Muscle layer of duodenum (tissue), 2 donors: ENCODE measurements around the gene PTTG1.

Source experiments
- H3K27ac ChIP-seq: one replicate; pipeline ENCODE4 v1.7.0; 2013; ENCODE audit warnings: mild to moderate bottlenecking, low read length
- H3K27me3 ChIP-seq: one replicate; pipeline ENCODE4 v1.7.0; 2013; ENCODE audit warnings: low read depth, mild to moderate bottlenecking, control low read depth, low read length
- H3K36me3 ChIP-seq, 2 donors: one replicate each; pipeline ENCODE4 v1.7.0; 2013; ENCODE audit warnings: low read length in 2 of 2, control low read depth in 1 of 2, mild to moderate bottlenecking in 1 of 2; ENCODE audit not compliant: insufficient read depth in 2 of 2, control insufficient read depth in 1 of 2
- H3K4me1 ChIP-seq, 2 donors: one replicate each; pipeline ENCODE4 v1.7.0; 2013; ENCODE audit warnings: low read length in 2 of 2, mild to moderate bottlenecking in 2 of 2, control low read depth in 1 of 2, moderate library complexity in 1 of 2; ENCODE audit not compliant: insufficient read depth in 2 of 2, control insufficient read depth in 1 of 2
- H3K4me3 ChIP-seq, 2 donors: one replicate each; pipeline ENCODE4 v1.7.0; 2013; ENCODE audit warnings: low read length in 2 of 2, low read depth in 1 of 2, mild to moderate bottlenecking in 1 of 2
- H3K9me3 ChIP-seq, 2 donors: one replicate each; pipeline ENCODE4 v1.7.0; 2013; ENCODE audit warnings: low read length in 2 of 2, control low read depth in 1 of 2, mild to moderate bottlenecking in 1 of 2; ENCODE audit not compliant: control insufficient read depth in 1 of 2
- donor health status: healthy.

PTTG1 gene

GRCh38 chr5:160467555-160468362, 46.1 kb downstream of the PTTG1 start:
- Histone ChIP-seq H3K4me3 (peak overlapping the region; percentile 46 to 62), H3K4me1 (peaks cover 18 to 35% of the 10 kb centered on the region in 2 donors), H3K36me3 (no peaks in the 10 kb centered on the region), H3K27me3 (no peaks in the 10 kb centered on the region), H3K9me3 (no peaks in the 10 kb centered on the region), H3K27ac (peak overlapping the region; percentile 41)

- H3K36me3 ChIP-seq, result no peaks in the 10 kb centered on the region
- peaks cover 18 to 35% of the 10 kb centered on the region in 2 donors for H3K4me1 ChIP-seq
- H3K27me3 ChIP-seq, result no peaks in the 10 kb centered on the region
- peak overlapping the region; percentile 41 for H3K27ac ChIP-seq
- peak overlapping the region; percentile 46 to 62 for H3K4me3 ChIP-seq
- H3K9me3 ChIP-seq, result no peaks in the 10 kb centered on the region
These were observed 46.8 kb downstream of the PTTG1 start for GRCh38 chr5:160468363-160468975.

GRCh38 chr5:160469156-160470144, 47.8 kb downstream of the PTTG1 start:
- Histone ChIP-seq H3K27ac (no peak overlapping the region), H3K4me1 (peaks cover 18 to 35% of the 10 kb centered on the region in 2 donors), H3K27me3 (no peaks in the 10 kb centered on the region), H3K4me3 (peak overlapping the region in 1 of 2 donors; percentile 7), H3K9me3 (no peaks in the 10 kb centered on the region), H3K36me3 (no peaks in the 10 kb centered on the region)

GRCh38 chr5:160470437-160471361, 49.0 kb downstream of the PTTG1 start:
- H3K4me1 ChIP-seq, result peaks cover 18 to 35% of the 10 kb centered on the region in 2 donors
- H3K27ac ChIP-seq, result peak overlapping the region; percentile 27

GRCh38 chr5:160471761-160472160, 50.1 kb downstream of the PTTG1 start:
- Histone ChIP-seq H3K27ac (no peak overlapping the region), H3K4me3 (no peak overlapping the region), H3K4me1 (peaks cover 18 to 34% of the 10 kb centered on the region in 2 donors), H3K27me3 (no peaks in the 10 kb centered on the region), H3K36me3 (no peaks in the 10 kb centered on the region), H3K9me3 (no peaks in the 10 kb centered on the region)

More at GRCh38 chr5:160470437-160471361, 49.0 kb downstream of the PTTG1 start:
- H3K4me3 ChIP-seq, result no peak overlapping the region
- H3K9me3 ChIP-seq, result no peaks in the 10 kb centered on the region
- H3K27me3 ChIP-seq, result no peaks in the 10 kb centered on the region
- no peaks in the 10 kb centered on the region for H3K36me3 ChIP-seq

GRCh38 chr5:160472482-160472881, 50.8 kb downstream of the PTTG1 start:
- no peaks in the 10 kb centered on the region for H3K27me3 ChIP-seq
- no peak overlapping the region for H3K27ac ChIP-seq
- H3K9me3 ChIP-seq, result no peaks in the 10 kb centered on the region
- peaks cover 11 to 27% of the 10 kb centered on the region in 2 donors for H3K4me1 ChIP-seq
- no peak overlapping the region for H3K4me3 ChIP-seq
- H3K36me3 ChIP-seq, result no peaks in the 10 kb centered on the region

- H3K36me3 ChIP-seq, result no peaks in the 10 kb centered on the region
- H3K9me3 ChIP-seq, result no peaks in the 10 kb centered on the region
- H3K27me3 ChIP-seq, result no peaks in the 10 kb centered on the region
- peaks cover 4 to 17% of the 10 kb centered on the region in 2 donors for H3K4me1 ChIP-seq
- no peak overlapping the region for H3K4me3 ChIP-seq
- no peak overlapping the region for H3K27ac ChIP-seq
These were observed 52.0 kb downstream of the PTTG1 start for GRCh38 chr5:160473681-160474080.

- no peaks in the 10 kb centered on the region for H3K36me3 ChIP-seq
- no peak overlapping the region for H3K4me3 ChIP-seq
- no peaks in the 10 kb centered on the region for H3K9me3 ChIP-seq
- peaks cover 4 to 17% of the 10 kb centered on the region in 2 donors for H3K4me1 ChIP-seq
- no peaks in the 10 kb centered on the region for H3K27me3 ChIP-seq
- H3K27ac ChIP-seq, result no peak overlapping the region
These were observed 52.4 kb downstream of the PTTG1 start for GRCh38 chr5:160474084-160474483.

GRCh38 chr5:160475864-160476438, 54.3 kb downstream of the PTTG1 start:
- H3K27ac ChIP-seq, result no peak overlapping the region
- no peak overlapping the region for H3K4me3 ChIP-seq
- H3K9me3 ChIP-seq, result no peaks in the 10 kb centered on the region
- H3K4me1 ChIP-seq, result peaks cover 4 to 18% of the 10 kb centered on the region in 2 donors
- H3K27me3 ChIP-seq, result no peaks in the 10 kb centered on the region
- no peaks in the 10 kb centered on the region for H3K36me3 ChIP-seq
